Measurements from ENCODE around the gene MPRIP.

DNA sequence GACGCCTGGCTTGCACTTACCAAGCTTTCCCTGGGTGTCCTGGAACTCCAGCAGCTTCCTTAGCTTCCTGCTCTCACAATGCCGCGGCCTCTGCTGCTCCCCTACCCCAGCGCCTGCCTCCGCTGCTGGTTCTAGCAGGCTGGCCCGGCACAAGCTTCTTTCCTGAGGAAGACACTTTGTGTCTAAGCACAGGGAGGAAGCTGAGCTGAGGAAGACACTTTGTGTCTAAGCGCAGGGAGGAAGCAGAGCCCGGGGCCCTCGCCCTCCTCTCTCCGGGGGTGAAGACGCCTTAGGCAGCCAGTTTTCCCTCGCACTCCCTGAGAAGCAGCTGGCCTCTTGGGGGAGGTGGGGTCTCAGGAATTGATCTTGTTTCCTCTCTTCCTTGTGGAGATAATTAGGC lies 99.0 kb downstream of the MPRIP start:
- TF ChIP-seq, protein P1, sequence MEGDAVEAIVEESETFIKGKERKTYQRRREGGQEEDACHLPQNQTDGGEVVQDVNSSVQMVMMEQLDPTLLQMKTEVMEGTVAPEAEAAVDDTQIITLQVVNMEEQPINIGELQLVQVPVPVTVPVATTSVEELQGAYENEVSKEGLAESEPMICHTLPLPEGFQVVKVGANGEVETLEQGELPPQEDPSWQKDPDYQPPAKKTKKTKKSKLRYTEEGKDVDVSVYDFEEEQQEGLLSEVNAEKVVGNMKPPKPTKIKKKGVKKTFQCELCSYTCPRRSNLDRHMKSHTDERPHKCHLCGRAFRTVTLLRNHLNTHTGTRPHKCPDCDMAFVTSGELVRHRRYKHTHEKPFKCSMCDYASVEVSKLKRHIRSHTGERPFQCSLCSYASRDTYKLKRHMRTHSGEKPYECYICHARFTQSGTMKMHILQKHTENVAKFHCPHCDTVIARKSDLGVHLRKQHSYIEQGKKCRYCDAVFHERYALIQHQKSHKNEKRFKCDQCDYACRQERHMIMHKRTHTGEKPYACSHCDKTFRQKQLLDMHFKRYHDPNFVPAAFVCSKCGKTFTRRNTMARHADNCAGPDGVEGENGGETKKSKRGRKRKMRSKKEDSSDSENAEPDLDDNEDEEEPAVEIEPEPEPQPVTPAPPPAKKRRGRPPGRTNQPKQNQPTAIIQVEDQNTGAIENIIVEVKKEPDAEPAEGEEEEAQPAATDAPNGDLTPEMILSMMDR (IDR thresholded peaks at IDR 0.05): no peak
- no peak for TF ChIP-seq EZH2 (IDR thresholded peaks at IDR 0.05; ENCODE audit: borderline replicate concordance, insufficient read depth, low read depth, low read length, poor library complexity, severe bottlenecking)
